ENCODE measurements around the gene THYN1.

GRCh38 chr11:134276396-134277182 is 23.4 kb upstream of the THYN1 start:
- TF ChIP-seq CTCF (IDR thresholded peaks at IDR 0.05): no peak
- no peak for TF ChIP-seq ZFX (IDR thresholded peaks at IDR 0.05; ENCODE audit: borderline replicate concordance)

Measured in 22Rv1 (cell line).